GM23338 (cell line): ENCODE data around the gene DPP10. TPM values are rescaled to one million over a fixed set of nuclear protein-coding genes. Genes with fewer than 3 reads are reported as not detected.

Experiments
- ATAC-seq: fragments of 200-7000 bp; cut with Tn5 transposase; 3 replicates; pipeline ENCODE4 v1.9.1; 2020
- DNase-seq: peaks from one replicate; pipeline ENCODE4 v3.0.0-alpha.2; 2015; ENCODE audit warnings: low spot score
- H2AFZ ChIP-seq: fragments of 200-600 bp; sonication (generic); 2 replicates; pipeline ENCODE4 v1.8.0; 2016; ENCODE audit warnings: antibody characterized with exemption, mild to moderate bottlenecking, moderate library complexity
- H3F3A ChIP-seq: fragments of 200-600 bp; sonication (generic); replicated peaks from 2 replicates; pipeline ENCODE4 v1.8.0; 2017; ENCODE audit warnings: antibody characterized with exemption, mixed run types, low read depth
- H3K27ac ChIP-seq: fragments of 200-600 bp; sonication (generic); 2 replicates; pipeline ENCODE4 v1.6.1; 2016; ENCODE audit warnings: low read depth
- H3K27me3 ChIP-seq: fragments of 200-600 bp; sonication (generic); 2 replicates; pipeline ENCODE4 v1.8.0; 2016; ENCODE audit warnings: mild to moderate bottlenecking, mixed run types, moderate library complexity; ENCODE audit not compliant: insufficient read depth
- H3K36me3 ChIP-seq: fragments of 200-600 bp; sonication (generic); 2 replicates; pipeline ENCODE4 v1.8.0; 2016; ENCODE audit warnings: mild to moderate bottlenecking; ENCODE audit not compliant: insufficient read depth
- H3K4me1 ChIP-seq: fragments of 200-600 bp; sonication (generic); 2 replicates; pipeline ENCODE4 v1.8.0; 2016; ENCODE audit warnings: mild to moderate bottlenecking, moderate library complexity; ENCODE audit not compliant: insufficient read depth
- H3K4me2 ChIP-seq: fragments of 200-600 bp; sonication (generic); 2 replicates; pipeline ENCODE4 v1.7.1; 2017; ENCODE audit warnings: mixed run types
- H3K4me3 ChIP-seq: fragments of 200-600 bp; sonication (generic); 2 replicates; pipeline ENCODE4 v1.6.1; 2016; ENCODE audit warnings: mixed run types
- H3K79me2 ChIP-seq: fragments of 200-600 bp; sonication (generic); replicated peaks from 2 replicates; pipeline ENCODE4 v1.8.0; 2017; ENCODE audit warnings: mild to moderate bottlenecking; ENCODE audit not compliant: insufficient read depth
- H3K9me2 ChIP-seq: fragments of 200-600 bp; sonication (generic); 2 replicates; pipeline ENCODE4 v1.8.0; 2017; ENCODE audit not compliant: insufficient read depth
- H4K20me1 ChIP-seq: fragments of 200-600 bp; sonication (generic); replicated peaks from 2 replicates; pipeline ENCODE4 v1.8.0; 2017; ENCODE audit warnings: mild to moderate bottlenecking; ENCODE audit not compliant: insufficient read depth
- H3K27ac Mint-ChIP-seq: 2 replicates; pipeline ENCODE4 v1.8.0; 2020; ENCODE audit warnings: inconsistent platforms, mild to moderate bottlenecking, moderate library complexity, mixed read lengths
- H3K27me3 Mint-ChIP-seq: 3 replicates; pipeline ENCODE4 v1.8.0; 2022; ENCODE audit warnings: low read depth, mild to moderate bottlenecking, moderate library complexity, mixed read lengths, inconsistent platforms; ENCODE audit not compliant: insufficient read depth, poor library complexity
- H3K36me3 Mint-ChIP-seq: 3 replicates; pipeline ENCODE4 v1.8.0; 2021; ENCODE audit warnings: low read depth, mild to moderate bottlenecking, inconsistent platforms, moderate library complexity, mixed read lengths
- H3K4me1 Mint-ChIP-seq: 3 replicates; pipeline ENCODE4 v1.8.0; 2020; ENCODE audit warnings: mild to moderate bottlenecking, inconsistent platforms, mixed read lengths
- H3K4me3 Mint-ChIP-seq: 3 replicates; pipeline ENCODE4 v1.8.0; 2021; ENCODE audit warnings: moderate library complexity, mild to moderate bottlenecking, inconsistent platforms, mixed read lengths
- H3K9me3 Mint-ChIP-seq: 3 replicates; pipeline ENCODE4 v1.8.0; 2020; ENCODE audit warnings: moderate library complexity, mild to moderate bottlenecking, inconsistent platforms, mixed read lengths
- EZH2phosphoT487 ChIP-seq: fragments of 200-600 bp; sonication (generic); IDR thresholded peaks from one replicate; pipeline ENCODE4 v1.8.1; 2018; ENCODE audit warnings: antibody characterized with exemption; ENCODE audit not compliant: unreplicated experiment
- JUNB ChIP-seq: IDR thresholded peaks from one replicate; pipeline ENCODE4 v1.6.1; 2016; ENCODE audit warnings: antibody characterized with exemption; ENCODE audit not compliant: unreplicated experiment
- NANOG ChIP-seq: IDR thresholded peaks from 2 replicates; pipeline ENCODE4 v1.6.1; 2016; ENCODE audit warnings: antibody characterized with exemption, borderline replicate concordance
- POLR2AphosphoS5 ChIP-seq: IDR thresholded peaks from 2 replicates; pipeline ENCODE4 v1.6.1; 2016; ENCODE audit warnings: antibody characterized with exemption, low read depth
- STAT1 ChIP-seq: IDR thresholded peaks from one replicate; pipeline ENCODE4 v1.6.1; 2016; ENCODE audit warnings: antibody characterized with exemption; ENCODE audit not compliant: unreplicated experiment
- ZNF331 ChIP-seq: fragments of 250-450 bp; sonication (Bioruptor Pico); IDR thresholded peaks from 2 replicates; pipeline ENCODE4 v1.5.0; 2020; ENCODE audit warnings: low read depth, mild to moderate bottlenecking, moderate library complexity
- polyA plus RNA-seq: library from polyadenylated mRNA; unstranded; fragments of >200 nt; fragmentation: Nextera tagmentation; extraction: Ambion mirVana; gene quantifications from 2 replicates; pipeline ENCODE4 v1.2.1, GENCODE V29; 2016
- total RNA-seq: library from RNA; depleted of rRNA; stranded (reverse); fragments of >200 nt; shearing (Covaris generic); gene quantifications from 2 replicates; pipeline ENCODE4 v1.2.3, GENCODE V29; 2014
- TF ChIP-seq, protein P1 (sequence below): IDR thresholded peaks from one replicate; pipeline ENCODE4 v1.6.1; 2018; ENCODE audit warnings: antibody characterized with exemption; ENCODE audit not compliant: unreplicated experiment
- TF ChIP-seq, protein P2 (sequence below), 2 experiments: fragments of 200-600 bp in 1 of 2; sonication (generic) in 1 of 2; conservative IDR thresholded peaks; 2 replicates each; pipeline versions ENCODE4 v1.5.1 to v1.6.1; 2016 to 2017; ENCODE audit warnings: antibody characterized with exemption in 2 of 2, low read depth in 2 of 2, mild to moderate bottlenecking in 2 of 2, moderate library complexity in 1 of 2
- TF ChIP-seq, protein P3 (sequence below): IDR thresholded peaks from 2 replicates; pipeline ENCODE4 v1.6.1; 2016; ENCODE audit warnings: antibody characterized with exemption

Gene DPP10
- total and polyA plus RNA-seq, 2 experiments from 2014 or later, result 3.6 to 14.8 TPM

DNA sequence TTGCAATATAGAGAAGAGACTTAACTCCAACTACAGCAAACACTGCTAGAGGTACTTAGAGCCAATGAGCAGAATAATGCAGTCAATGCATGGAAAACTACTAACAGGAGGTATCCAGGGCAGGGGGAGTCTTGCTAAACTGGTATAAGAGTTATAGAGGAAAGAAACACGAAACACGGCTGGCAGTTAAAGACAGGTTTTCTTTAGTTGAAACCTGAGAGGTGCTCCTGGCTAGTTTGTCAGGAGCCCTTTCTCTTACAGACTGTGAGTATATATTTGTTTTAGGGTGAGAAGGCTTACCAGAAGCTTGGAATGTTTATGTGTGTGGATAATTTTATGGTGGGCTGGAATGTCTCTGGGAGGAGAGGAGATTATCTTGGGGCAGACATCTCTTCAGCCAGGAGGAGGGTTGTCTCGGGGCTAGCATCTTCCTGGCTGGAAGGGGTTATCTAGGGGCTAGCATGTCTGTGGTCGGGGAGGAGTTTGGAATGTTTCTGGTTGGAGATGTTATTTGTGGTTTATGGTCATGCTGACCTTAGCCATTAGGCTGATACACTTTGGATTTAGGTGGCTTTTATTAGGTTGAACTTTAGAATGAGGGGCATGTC lies 1048.8 kb downstream of the DPP10 start (continued):
- TF ChIP-seq, protein P1, sequence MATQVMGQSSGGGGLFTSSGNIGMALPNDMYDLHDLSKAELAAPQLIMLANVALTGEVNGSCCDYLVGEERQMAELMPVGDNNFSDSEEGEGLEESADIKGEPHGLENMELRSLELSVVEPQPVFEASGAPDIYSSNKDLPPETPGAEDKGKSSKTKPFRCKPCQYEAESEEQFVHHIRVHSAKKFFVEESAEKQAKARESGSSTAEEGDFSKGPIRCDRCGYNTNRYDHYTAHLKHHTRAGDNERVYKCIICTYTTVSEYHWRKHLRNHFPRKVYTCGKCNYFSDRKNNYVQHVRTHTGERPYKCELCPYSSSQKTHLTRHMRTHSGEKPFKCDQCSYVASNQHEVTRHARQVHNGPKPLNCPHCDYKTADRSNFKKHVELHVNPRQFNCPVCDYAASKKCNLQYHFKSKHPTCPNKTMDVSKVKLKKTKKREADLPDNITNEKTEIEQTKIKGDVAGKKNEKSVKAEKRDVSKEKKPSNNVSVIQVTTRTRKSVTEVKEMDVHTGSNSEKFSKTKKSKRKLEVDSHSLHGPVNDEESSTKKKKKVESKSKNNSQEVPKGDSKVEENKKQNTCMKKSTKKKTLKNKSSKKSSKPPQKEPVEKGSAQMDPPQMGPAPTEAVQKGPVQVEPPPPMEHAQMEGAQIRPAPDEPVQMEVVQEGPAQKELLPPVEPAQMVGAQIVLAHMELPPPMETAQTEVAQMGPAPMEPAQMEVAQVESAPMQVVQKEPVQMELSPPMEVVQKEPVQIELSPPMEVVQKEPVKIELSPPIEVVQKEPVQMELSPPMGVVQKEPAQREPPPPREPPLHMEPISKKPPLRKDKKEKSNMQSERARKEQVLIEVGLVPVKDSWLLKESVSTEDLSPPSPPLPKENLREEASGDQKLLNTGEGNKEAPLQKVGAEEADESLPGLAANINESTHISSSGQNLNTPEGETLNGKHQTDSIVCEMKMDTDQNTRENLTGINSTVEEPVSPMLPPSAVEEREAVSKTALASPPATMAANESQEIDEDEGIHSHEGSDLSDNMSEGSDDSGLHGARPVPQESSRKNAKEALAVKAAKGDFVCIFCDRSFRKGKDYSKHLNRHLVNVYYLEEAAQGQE, result no peak
- TF ChIP-seq, protein P2, sequence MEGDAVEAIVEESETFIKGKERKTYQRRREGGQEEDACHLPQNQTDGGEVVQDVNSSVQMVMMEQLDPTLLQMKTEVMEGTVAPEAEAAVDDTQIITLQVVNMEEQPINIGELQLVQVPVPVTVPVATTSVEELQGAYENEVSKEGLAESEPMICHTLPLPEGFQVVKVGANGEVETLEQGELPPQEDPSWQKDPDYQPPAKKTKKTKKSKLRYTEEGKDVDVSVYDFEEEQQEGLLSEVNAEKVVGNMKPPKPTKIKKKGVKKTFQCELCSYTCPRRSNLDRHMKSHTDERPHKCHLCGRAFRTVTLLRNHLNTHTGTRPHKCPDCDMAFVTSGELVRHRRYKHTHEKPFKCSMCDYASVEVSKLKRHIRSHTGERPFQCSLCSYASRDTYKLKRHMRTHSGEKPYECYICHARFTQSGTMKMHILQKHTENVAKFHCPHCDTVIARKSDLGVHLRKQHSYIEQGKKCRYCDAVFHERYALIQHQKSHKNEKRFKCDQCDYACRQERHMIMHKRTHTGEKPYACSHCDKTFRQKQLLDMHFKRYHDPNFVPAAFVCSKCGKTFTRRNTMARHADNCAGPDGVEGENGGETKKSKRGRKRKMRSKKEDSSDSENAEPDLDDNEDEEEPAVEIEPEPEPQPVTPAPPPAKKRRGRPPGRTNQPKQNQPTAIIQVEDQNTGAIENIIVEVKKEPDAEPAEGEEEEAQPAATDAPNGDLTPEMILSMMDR (conservative IDR thresholded peaks at IDR 0.05; ENCODE audit: low read depth in 2 of 2), result no peak
- no peak for TF ChIP-seq ZNF331 (CRISPR knock-in tag)
- TF ChIP-seq STAT1, result no peak
- TF ChIP-seq, protein P3, sequence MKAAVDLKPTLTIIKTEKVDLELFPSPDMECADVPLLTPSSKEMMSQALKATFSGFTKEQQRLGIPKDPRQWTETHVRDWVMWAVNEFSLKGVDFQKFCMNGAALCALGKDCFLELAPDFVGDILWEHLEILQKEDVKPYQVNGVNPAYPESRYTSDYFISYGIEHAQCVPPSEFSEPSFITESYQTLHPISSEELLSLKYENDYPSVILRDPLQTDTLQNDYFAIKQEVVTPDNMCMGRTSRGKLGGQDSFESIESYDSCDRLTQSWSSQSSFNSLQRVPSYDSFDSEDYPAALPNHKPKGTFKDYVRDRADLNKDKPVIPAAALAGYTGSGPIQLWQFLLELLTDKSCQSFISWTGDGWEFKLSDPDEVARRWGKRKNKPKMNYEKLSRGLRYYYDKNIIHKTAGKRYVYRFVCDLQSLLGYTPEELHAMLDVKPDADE, result no peak

DNA sequence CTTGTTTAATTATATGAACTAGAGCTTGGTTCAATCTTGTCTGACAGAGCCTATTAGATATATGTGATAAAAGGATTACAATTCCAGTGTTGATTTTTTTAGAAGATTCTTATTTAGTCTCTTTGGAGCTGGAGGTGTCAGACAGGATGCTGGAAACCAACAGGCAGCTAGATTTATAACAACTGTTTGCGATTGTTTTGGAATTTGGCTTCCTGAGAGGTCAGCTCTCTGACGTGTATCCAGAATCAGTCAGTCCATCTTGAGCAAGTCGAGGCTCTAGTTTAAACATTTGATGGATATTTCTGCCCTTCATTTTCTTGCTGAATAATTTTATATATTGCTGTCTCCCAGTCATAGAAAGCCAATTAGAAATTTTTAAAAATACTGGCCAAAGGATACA lies 1062.9 kb downstream of the DPP10 start:
- H3K9me2 ChIP-seq, result no peaks in the 10 kb centered on the region
- H3K27ac Mint-ChIP-seq, result no peak overlapping the region
- TF ChIP-seq, protein P2 (conservative IDR thresholded peaks at IDR 0.05; ENCODE audit: low read depth in 2 of 2), result no peak
- TF ChIP-seq EZH2phosphoT487, result no peak
- TF ChIP-seq POLR2AphosphoS5, result no peak
- TF ChIP-seq, protein P3, result no peak
- TF ChIP-seq, protein P1, result no peak
- no peak for TF ChIP-seq NANOG
- TF ChIP-seq ZNF331 (CRISPR knock-in tag), result no peak
- TF ChIP-seq JUNB, result no peak
- TF ChIP-seq STAT1, result no peak

More for the DNA sequence above, 1062.9 kb downstream of the DPP10 start:
- no peaks in the 10 kb centered on the region for H3K27me3 Mint-ChIP-seq
- no peaks in the 10 kb centered on the region for H3K27me3 ChIP-seq
- no peak overlapping the region for H3K27ac ChIP-seq
- H3K4me1 Mint-ChIP-seq, result peaks cover 5% of the 10 kb centered on the region
- H3K9me3 Mint-ChIP-seq, result no peaks in the 10 kb centered on the region
- no peaks in the 10 kb centered on the region for H3K4me1 ChIP-seq
- H3K36me3 Mint-ChIP-seq, result no peaks in the 10 kb centered on the region
- DNase-seq (no peak), ATAC-seq (no peak)
- H3K79me2 ChIP-seq, result no peaks in the 10 kb centered on the region
- H4K20me1 ChIP-seq, result no peaks in the 10 kb centered on the region
- H3K4me3 ChIP-seq, result no peak overlapping the region
- H3K36me3 ChIP-seq, result no peaks in the 10 kb centered on the region
- no peak overlapping the region for H3K4me3 Mint-ChIP-seq
- H3F3A ChIP-seq, result no peaks in the 10 kb centered on the region
- H2AFZ ChIP-seq, result no peak overlapping the region
- no peak overlapping the region for H3K4me2 ChIP-seq
